Measurements from ENCODE around the gene MNT.

Gene MNT

GRCh38 chr17:2380226-2380922 is 20.5 kb downstream of the MNT start:
- no peak for DNase-seq (ENCODE audit: low read depth)

- DNase-seq (ENCODE audit: low read depth) = no peak
Observed at GRCh38 chr17:2379489-2380225, 21.2 kb downstream of the MNT start.

GRCh38 chr17:2378905-2379304 is 22.0 kb downstream of the MNT start:
- DNase-seq (ENCODE audit: low read depth) = no peak

GRCh38 chr17:2377659-2378058 is 23.2 kb downstream of the MNT start:
- DNase-seq (ENCODE audit: low read depth) = no peak

- no peak for DNase-seq (ENCODE audit: low read depth)
Observed at GRCh38 chr17:2376107-2376506, 24.8 kb downstream of the MNT start.

GRCh38 chr17:2375406-2375805 is 25.5 kb downstream of the MNT start:
- no peak for DNase-seq (ENCODE audit: low read depth)

GRCh38 chr17:2374549-2375285 is 26.1 kb downstream of the MNT start:
- no peak for DNase-seq (ENCODE audit: low read depth)

- DNase-seq (ENCODE audit: low read depth) = no peak
Observed at GRCh38 chr17:2373179-2373578, 27.7 kb downstream of the MNT start.

- DNase-seq (ENCODE audit: low read depth) = no peak
Observed at GRCh38 chr17:2372681-2373080, 28.2 kb downstream of the MNT start.

GRCh38 chr17:2372180-2372579 is 28.7 kb downstream of the MNT start:
- no peak for DNase-seq (ENCODE audit: low read depth)

- DNase-seq (ENCODE audit: low read depth) = no peak
Observed at GRCh38 chr17:2371183-2372130, 29.4 kb downstream of the MNT start.

- DNase-seq (ENCODE audit: low read depth) = no peak
Observed at GRCh38 chr17:2370211-2370589, 30.7 kb downstream of the MNT start.

GRCh38 chr17:2369551-2370210 is 31.2 kb downstream of the MNT start:
- no peak for DNase-seq (ENCODE audit: low read depth)

GRCh38 chr17:2369039-2369438 is 31.8 kb downstream of the MNT start:
- no peak for DNase-seq (ENCODE audit: low read depth)

- DNase-seq (ENCODE audit: low read depth) = no peak
Observed at GRCh38 chr17:2368359-2368758, 32.5 kb downstream of the MNT start.

- no peak for DNase-seq (ENCODE audit: low read depth)
Observed at GRCh38 chr17:2366747-2367494, 33.9 kb downstream of the MNT start.

- no peak for DNase-seq (ENCODE audit: low read depth)
Observed at GRCh38 chr17:2365132-2365531, 35.7 kb downstream of the MNT start.

GRCh38 chr17:2364763-2365116 is 36.1 kb downstream of the MNT start:
- DNase-seq (ENCODE audit: low read depth) = no peak

GRCh38 chr17:2363851-2364762 is 36.8 kb downstream of the MNT start:
- no peak for DNase-seq (ENCODE audit: low read depth)

GRCh38 chr17:2363318-2363717 is 37.5 kb downstream of the MNT start:
- no peak for DNase-seq (ENCODE audit: low read depth)

All from HS-27A (cell line).